Measurements from ENCODE around the gene RABGEF1.
"Not testable (repeated sequence)": the region's sequence is repeated elsewhere in the genome, so short reads cannot be mapped to it uniquely, and the experiment has no call there.

DNA sequence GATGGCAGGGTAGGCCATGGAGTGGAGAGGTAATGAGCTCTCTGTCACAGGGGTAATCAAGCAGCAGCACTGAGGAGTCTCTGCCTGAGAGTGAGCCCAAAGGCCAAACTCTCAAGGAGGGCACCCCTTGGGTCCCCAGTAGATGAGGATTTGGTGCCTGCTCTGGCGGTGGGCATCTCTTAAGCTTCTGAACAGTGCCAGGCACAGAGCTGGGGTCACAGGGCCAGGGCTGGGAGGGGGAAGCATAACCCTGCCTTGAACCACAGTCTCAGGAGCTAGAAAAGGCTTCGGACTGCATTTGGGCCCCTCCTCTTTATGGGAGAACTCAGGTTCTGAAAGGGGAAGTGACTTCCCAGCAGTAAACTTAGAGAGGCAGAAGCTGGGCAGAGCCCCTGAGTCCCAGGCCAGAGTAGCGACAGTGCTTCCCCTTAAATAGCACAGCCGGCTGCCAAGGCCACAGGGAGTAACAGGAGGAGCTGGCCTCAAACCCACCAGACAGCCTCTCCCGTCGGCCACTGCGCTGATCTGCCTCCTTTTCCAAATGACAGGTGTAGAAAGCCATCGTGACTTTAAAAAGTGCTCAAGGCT, 76.8 kb downstream of the RABGEF1 start:
- not testable (repeated sequence) for TF ChIP-seq EZH2 (IDR thresholded peaks at IDR 0.05; ENCODE audit: borderline replicate concordance, low read length)
- TF ChIP-seq, protein P1, sequence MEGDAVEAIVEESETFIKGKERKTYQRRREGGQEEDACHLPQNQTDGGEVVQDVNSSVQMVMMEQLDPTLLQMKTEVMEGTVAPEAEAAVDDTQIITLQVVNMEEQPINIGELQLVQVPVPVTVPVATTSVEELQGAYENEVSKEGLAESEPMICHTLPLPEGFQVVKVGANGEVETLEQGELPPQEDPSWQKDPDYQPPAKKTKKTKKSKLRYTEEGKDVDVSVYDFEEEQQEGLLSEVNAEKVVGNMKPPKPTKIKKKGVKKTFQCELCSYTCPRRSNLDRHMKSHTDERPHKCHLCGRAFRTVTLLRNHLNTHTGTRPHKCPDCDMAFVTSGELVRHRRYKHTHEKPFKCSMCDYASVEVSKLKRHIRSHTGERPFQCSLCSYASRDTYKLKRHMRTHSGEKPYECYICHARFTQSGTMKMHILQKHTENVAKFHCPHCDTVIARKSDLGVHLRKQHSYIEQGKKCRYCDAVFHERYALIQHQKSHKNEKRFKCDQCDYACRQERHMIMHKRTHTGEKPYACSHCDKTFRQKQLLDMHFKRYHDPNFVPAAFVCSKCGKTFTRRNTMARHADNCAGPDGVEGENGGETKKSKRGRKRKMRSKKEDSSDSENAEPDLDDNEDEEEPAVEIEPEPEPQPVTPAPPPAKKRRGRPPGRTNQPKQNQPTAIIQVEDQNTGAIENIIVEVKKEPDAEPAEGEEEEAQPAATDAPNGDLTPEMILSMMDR (conservative IDR thresholded peaks at IDR 0.05 in 1 of 2, IDR thresholded peaks at IDR 0.05 in 1 of 2; ENCODE audit: extremely low read depth in 1 of 2, insufficient read depth in 1 of 2, low read depth in 1 of 2, low read length in 2 of 2) = not testable (repeated sequence)

Data from mammary epithelial cell (primary cell).